Suprapubic skin (tissue), 4 donors: Measurements from ENCODE around the gene FXYD5.

Experiments
- EP300 ChIP-seq: sonication (generic); formaldehyde crosslinking; IDR thresholded peaks from one replicate; pipeline ENCODE4 v1.6.1; 2017; ENCODE audit warnings: antibody characterized with exemption
- POLR2A ChIP-seq, 2 donors: fragments of 450-650 bp; IDR thresholded peaks; one replicate each; pipeline ENCODE4 v1.6.1; 2017; ENCODE audit warnings: antibody characterized with exemption in 2 of 2, mild to moderate bottlenecking in 2 of 2, moderate library complexity in 2 of 2
- POLR2AphosphoS5 ChIP-seq, 3 donors: sonication (generic); formaldehyde crosslinking; IDR thresholded peaks; one replicate each; pipeline ENCODE4 v1.6.1; 2017; ENCODE audit warnings: antibody characterized with exemption in 3 of 3
- TF ChIP-seq, protein P1 (sequence below), 2 donors: fragments of 200-600 bp in 1 of 2; fragments of 450-650 bp in 1 of 2; sonication (generic) in 1 of 2; IDR thresholded peaks; one replicate each; pipeline ENCODE4 v1.5.1; 2016 to 2019; ENCODE audit warnings: antibody characterized with exemption in 2 of 2, mild to moderate bottlenecking in 1 of 2, moderate library complexity in 1 of 2

DNA sequence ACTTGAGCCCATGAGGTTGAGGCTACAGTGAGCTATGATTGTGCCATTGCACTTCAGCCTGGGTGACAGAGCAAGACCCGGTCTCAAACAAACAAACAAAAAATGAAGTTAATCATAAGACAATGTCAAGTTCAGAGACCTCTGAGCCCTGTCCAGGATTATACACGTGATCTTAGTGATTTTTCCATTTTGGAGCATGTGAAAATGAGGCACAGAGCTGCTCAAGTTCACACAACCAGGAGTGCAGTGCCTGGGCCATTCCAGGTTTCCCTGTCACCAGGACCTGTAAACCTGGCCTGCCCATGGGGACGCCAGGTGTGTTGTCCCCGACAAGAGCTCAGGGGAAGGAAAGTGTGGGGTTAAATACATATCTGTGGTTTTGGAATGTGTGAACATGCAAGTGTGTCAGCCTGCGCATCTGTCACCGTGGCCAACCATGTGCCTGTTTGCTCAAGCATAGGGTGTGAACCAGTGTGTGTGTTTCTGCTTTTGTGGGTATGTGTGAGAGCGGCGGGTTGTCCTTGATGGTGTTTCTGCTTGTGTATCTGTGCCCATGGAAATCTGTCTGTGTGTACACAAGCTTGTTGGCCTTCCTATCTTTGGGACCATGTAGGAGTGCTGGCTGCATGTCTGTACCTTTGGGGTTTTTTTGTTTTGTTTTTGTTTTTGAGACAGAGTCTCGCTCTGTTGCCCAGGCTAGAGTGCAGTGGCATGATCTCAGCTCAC, 17.4 kb upstream of the FXYD5 start:
- TF ChIP-seq, protein P1, sequence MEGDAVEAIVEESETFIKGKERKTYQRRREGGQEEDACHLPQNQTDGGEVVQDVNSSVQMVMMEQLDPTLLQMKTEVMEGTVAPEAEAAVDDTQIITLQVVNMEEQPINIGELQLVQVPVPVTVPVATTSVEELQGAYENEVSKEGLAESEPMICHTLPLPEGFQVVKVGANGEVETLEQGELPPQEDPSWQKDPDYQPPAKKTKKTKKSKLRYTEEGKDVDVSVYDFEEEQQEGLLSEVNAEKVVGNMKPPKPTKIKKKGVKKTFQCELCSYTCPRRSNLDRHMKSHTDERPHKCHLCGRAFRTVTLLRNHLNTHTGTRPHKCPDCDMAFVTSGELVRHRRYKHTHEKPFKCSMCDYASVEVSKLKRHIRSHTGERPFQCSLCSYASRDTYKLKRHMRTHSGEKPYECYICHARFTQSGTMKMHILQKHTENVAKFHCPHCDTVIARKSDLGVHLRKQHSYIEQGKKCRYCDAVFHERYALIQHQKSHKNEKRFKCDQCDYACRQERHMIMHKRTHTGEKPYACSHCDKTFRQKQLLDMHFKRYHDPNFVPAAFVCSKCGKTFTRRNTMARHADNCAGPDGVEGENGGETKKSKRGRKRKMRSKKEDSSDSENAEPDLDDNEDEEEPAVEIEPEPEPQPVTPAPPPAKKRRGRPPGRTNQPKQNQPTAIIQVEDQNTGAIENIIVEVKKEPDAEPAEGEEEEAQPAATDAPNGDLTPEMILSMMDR (IDR thresholded peaks at IDR 0.05): no peak
- TF ChIP-seq POLR2AphosphoS5 (IDR thresholded peaks at IDR 0.05) (no peak), POLR2A (IDR thresholded peaks at IDR 0.05) (no peak), EP300 (no peak)
